CD4-positive, alpha-beta T cell treated with Interleukin-4 for 4 hours (primary cell): ENCODE data around the gene P3H3.

Experiments
- DNase-seq: peaks from one replicate; pipeline ENCODE4 v3.0.0-alpha.2; 2020

P3H3 gene

GRCh38 chr12:6809056-6809455 lies 19.2 kb upstream of the P3H3 start:
- DNase-seq = no peak

GRCh38 chr12:6810758-6811157 lies 17.4 kb upstream of the P3H3 start:
- DNase-seq = no peak

- no peak for DNase-seq
These were observed 14.8 kb upstream of the P3H3 start for GRCh38 chr12:6813363-6813762.

GRCh38 chr12:6816598-6816997 lies 11.6 kb upstream of the P3H3 start:
- DNase-seq = no peak

GRCh38 chr12:6817098-6817497 lies 11.1 kb upstream of the P3H3 start:
- DNase-seq = no peak

GRCh38 chr12:6817662-6818157 lies 10.5 kb upstream of the P3H3 start:
- DNase-seq = no peak

- no peak for DNase-seq
These were observed 10.0 kb upstream of the P3H3 start for GRCh38 chr12:6818222-6818621.

GRCh38 chr12:6818645-6819044 lies 9.6 kb upstream of the P3H3 start:
- DNase-seq = no peak

GRCh38 chr12:6819106-6820030 lies 8.8 kb upstream of the P3H3 start:
- DNase-seq = no peak

- DNase-seq = no peak
These were observed 8.0 kb upstream of the P3H3 start for GRCh38 chr12:6820166-6820565.

GRCh38 chr12:6821591-6822425 lies 6.4 kb upstream of the P3H3 start, which contains the start of gene GPR162:
Gene GPR162, plus strand, starts transcription at chr12:6821821. Its CDS starts 2,078 bp downstream, at chr12:6823899.
- no peak for DNase-seq

- no peak for DNase-seq
These were observed 5.6 kb upstream of the P3H3 start for GRCh38 chr12:6822426-6823135.

GRCh38 chr12:6823182-6824084 lies 4.8 kb upstream of the P3H3 start:
- no peak for DNase-seq

- no peak for DNase-seq
These were observed 4.0 kb upstream of the P3H3 start for GRCh38 chr12:6824085-6824775.

GRCh38 chr12:6824901-6825381 lies 3.3 kb upstream of the P3H3 start:
- no peak for DNase-seq

- peak; percentile 73 for DNase-seq
These were observed 2.6 kb upstream of the P3H3 start for GRCh38 chr12:6825398-6826124.

- DNase-seq = no peak
These were observed 2.0 kb upstream of the P3H3 start for GRCh38 chr12:6826125-6826733.

- DNase-seq = no peak
These were observed 1.3 kb upstream of the P3H3 start for GRCh38 chr12:6826734-6827436.

- peak; percentile 26 for DNase-seq
These were observed 733 bp upstream of the P3H3 start for GRCh38 chr12:6827437-6827911.
